ENCODE results near the gene GTSE1.
A peak's percentile ranks its signal among the peaks of the same experiment; 100 is the strongest.

GTSE1 gene

DNA sequence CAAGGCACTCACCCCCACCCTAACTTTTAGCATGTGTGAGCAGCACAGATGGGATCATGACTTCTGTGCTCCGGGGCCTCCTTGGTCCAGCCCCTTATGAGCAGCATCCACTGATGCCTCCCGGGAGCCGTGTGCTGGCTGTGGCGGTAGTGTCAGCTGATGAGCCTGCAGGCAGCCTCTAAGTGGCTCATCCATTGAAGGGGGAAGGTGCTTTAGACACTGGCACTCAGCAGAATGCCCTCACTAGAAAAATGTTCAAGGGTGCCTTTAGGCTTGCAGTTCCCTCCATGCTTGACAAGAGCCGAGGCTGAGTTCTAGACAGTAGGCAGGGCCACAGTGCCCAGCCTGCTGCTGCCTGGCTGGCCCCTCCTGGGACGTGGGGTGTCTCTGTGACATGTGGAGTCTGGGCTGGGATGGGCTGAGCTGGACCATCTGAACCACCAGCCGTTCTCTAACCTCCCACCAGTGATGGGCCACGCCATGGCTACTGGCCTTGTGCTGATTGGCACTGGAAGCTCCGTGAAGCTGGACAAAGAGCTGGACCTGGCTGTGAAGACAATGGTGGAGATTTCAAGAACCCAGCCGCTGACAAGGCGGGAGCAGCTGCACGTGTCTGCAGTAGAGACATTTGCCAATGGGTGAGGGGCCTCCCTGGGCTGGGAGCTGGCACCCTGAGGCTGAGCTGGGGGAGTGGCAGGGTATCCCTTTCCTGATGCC is 23.1 kb upstream of the GTSE1 start:
- no peak for DNase-seq (ENCODE audit: low spot score)

DNA sequence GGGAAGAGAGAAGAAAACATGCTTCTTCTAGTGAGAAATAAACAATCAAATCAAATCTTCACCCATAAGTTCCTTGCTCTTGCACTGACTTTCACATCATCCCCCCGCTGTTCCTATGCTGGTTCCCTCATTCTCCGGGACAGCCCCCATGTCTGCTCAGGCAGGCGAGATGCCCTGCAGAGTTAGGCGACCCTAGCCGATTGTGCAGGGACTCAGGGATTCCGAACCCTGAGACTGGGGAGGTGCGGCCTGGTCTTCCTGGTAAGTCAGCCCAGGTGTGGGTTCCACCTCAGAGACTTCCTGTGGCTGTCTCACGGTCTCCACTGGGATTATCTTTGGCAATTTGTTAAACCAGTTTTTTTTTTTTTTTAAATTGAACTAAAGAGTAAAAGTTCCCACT is 22.3 kb upstream of the GTSE1 start:
- DNase-seq (ENCODE audit: low spot score): no peak

GRCh38 chr22:46275455-46276122 is 21.1 kb upstream of the GTSE1 start:
- DNase-seq (ENCODE audit: low spot score): no peak

- DNase-seq (ENCODE audit: low spot score): no peak
Observed at GRCh38 chr22:46276563-46276962, 20.1 kb upstream of the GTSE1 start.

DNA sequence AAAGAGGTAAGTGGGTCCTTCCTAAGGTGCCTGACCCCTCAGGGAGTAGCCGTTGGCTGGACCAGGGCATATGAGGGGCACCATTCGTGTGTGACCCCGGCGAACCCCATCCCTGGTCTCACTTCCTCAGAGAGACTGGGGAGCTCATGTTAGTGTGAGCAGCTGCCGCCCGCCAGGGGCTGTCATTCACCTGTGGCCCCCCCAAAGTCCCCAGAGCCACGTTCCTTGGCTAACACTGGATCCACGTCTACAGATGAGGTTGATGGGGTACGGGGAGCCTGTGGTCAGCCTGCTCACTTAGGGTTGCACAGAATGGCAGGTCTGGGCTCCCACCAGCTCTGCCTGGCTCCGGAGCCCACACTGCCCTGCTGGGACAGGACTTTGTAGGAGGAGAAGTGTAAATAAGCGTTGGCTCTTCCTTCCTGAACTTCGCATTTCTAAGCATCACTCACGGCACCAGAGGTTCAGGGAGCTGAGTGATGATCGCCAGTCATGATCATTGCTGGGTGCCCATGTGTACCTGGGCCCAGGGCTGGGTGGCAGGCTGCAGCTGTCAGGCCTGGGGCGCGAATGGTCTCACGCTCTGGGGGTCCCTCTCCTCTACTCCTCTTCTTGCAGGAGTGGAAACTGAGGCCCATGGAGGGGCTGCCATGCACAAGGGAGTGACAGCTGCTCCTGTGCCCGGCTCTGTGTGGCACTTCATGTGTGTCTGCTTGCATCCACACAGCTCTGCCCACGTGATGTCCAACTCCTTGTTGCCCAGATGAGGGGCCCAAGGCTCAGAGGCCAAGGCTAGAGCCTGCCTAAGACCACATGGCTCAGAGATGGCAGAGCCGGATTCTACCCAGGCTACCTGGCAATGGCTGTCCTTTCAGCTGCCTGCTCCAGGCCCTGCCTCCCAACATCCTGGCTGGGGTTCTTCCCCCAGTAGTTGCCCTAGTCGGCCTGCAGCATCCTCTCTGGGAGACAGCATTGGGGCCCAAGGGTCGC is 17.7 kb upstream of the GTSE1 start:
- DNase-seq (ENCODE audit: low spot score): no peak

- DNase-seq (ENCODE audit: low spot score): no peak
Observed at GRCh38 chr22:46280063-46280817, 16.4 kb upstream of the GTSE1 start.

GRCh38 chr22:46280999-46281623 is 15.6 kb upstream of the GTSE1 start:
- peak; percentile 88 for DNase-seq (ENCODE audit: low spot score)

- DNase-seq (ENCODE audit: low spot score): no peak
Observed at GRCh38 chr22:46281866-46282678, 14.6 kb upstream of the GTSE1 start.

DNA sequence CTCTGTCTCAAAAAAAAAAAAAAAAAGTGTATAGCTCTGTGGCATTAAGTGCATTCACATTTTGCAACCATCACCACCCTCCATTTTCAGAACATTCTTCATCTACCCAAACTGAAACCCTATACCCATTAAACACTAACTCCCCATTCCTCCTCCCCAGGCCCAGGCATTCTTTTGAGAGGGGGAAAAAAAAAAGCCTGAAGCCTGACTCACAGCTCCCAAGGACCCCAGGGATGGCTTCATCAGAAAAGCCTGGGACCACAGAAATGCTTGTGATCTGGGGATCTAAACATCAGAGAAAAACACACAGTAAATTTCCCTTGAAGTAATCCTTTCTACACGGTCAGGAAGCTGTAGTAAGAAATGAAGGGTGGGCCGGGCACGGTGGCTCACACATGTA is 10.7 kb upstream of the GTSE1 start:
- DNase-seq (ENCODE audit: low spot score): no peak

DNA sequence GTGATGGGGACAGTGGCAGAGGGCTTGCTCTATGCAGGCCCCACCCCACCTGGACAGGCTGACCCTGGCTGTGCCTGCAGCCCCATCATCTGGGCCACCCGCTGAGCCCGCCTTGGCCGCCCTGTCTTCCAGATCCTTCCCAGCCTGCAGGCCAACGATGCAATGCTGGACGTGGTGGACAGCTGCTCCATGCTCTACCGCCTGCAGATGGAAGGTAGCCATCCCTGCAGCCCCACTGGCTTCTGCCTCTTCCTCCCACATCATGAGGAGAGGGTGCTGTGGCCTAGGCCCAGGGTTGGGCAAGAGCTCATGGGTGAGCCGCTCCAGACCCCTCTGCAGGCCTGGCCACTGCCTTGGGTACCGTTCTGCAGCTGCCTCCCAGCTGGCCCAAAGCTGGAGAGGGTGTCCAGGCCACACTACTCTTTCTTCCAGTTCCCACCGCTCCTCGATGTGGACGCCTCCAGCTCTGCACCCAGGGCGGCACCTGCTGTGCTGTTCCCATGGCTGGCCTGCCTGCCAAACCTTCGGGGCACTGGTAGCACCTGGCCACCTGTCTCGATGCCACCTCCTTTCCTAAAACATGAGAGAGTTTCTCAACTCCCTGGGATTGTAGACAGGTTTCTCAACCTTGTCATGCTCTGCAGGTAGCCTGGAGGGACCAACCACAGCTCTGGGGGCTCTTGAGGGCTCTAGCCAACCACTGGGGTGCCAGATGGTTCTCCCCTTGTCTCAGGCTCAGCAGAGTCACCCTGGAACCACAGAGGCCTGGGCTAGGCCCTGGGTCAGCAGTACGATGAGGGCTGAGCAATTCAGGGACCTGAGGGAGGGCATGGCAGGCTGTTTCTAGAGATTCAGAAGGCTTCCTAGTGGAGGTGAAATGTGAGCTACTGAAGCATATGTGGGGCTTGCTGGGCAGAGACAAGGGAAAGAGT is 9.5 kb upstream of the GTSE1 start:
- DNase-seq (ENCODE audit: low spot score): no peak

DNA sequence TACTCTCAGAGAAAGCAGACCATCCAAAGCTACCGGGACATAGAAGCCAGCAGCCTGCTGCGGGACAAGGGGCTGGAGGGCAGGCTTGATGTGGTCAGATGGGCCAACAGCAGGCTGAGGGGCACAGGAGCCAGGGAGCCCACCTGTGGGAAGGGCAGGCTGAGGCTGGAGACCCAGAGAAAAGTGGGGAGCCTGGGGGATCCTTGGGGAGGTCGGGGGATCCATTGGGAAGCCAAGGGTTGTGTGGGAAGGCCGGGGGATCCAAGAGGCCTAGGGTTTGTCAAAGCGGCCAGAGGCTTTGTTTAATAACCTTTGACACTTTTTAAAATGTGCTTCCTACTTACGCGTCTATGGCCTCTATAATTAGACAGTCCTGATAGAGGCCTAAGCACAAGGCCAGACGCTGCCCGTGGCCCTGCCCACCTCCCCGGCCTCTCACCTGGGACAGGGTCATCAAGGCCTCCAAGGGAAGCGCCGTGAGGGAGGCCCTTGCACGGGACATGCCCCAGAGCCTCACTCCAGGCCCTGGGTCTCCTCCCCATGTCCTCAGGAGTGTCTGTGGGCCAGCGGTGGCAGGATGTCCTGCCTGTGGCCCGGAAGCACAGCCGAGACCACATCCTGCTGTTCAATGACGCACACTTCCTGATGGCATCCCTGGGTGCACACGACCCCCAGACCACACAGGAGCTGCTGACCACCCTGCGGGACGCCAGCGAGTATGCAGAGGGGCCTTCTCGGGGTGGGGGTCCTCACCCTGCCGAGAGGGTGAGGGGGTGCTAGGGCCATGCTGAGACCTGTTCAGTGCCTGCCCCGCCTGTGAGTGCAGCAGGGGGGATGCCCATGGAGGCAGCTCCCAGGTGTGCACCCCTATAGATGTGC is 8.6 kb upstream of the GTSE1 start:
- no peak for DNase-seq (ENCODE audit: low spot score)

GRCh38 chr22:46288846-46289243 is 7.8 kb upstream of the GTSE1 start:
- no peak for DNase-seq (ENCODE audit: low spot score)

GRCh38 chr22:46289244-46289891 is 7.3 kb upstream of the GTSE1 start:
- DNase-seq (ENCODE audit: low spot score): no peak

DNA sequence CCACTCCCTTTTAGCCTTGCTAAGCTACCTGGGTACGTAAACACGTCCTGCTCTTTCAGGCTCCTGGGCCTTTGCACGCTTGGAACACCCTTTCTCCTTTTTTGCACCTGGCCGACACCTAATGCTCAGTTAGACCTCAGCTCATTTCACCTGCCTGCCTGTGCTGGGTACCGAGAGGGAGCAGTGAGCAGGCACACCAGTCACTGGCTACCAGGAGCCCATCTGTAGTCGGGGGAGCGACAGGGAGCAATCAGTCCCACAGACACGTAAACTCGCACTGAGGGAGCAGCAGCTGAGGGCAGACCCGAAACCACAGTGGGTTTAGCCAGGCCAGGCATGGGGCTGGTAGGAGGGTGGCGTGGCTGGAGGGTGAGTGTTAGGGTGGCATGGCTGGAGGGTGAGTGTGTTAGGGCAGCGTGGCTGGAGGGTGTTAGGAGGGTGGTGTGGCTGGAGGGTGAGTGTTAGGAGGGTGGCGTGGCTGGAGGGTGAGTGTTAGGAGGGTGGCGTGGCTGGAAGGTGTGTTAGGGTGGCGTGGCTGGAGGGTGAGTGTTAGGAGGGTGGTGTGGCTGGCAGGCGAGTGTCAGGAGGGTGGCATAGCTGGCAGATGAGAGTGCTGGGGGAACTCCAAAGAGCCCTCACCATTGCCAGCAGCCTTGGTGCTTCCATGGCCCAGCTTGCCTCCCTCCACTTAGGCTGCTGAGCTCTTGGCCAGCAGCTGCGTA is 6.4 kb upstream of the GTSE1 start:
- DNase-seq (ENCODE audit: low spot score): no peak

- no peak for DNase-seq (ENCODE audit: low spot score)
Observed at GRCh38 chr22:46290843-46291785, 5.6 kb upstream of the GTSE1 start.

GRCh38 chr22:46292173-46292572 is 4.5 kb upstream of the GTSE1 start:
- DNase-seq (ENCODE audit: low spot score): no peak
